Esophagus squamous epithelium (tissue), 5 donors: Measurements from ENCODE around the gene DLG4. TPM values are rescaled to one million over a fixed set of nuclear protein-coding genes. Genes with fewer than 3 reads are reported as not detected.

Experiments
- DNase-seq: peaks from one replicate; lab custom pipeline; 2025; lab: John Stamatoyannopoulos, UW
- H3K27ac ChIP-seq, 4 donors: fragments of 200-600 bp; sonication (generic); one replicate each; pipeline ENCODE4 v1.5.1; 2016 to 2019; ENCODE audit warnings: mild to moderate bottlenecking in 1 of 4
- H3K27me3 ChIP-seq, 4 donors: fragments of 200-600 bp; sonication (generic); 1 replicate in 3 of 4; 2 replicates in 1 of 4; pipeline versions ENCODE4 v1.5.1 to v1.6.0; 2017 to 2021; ENCODE audit warnings: antibody characterized with exemption in 1 of 4
- H3K36me3 ChIP-seq, 3 donors: fragments of 200-600 bp; sonication (generic); one replicate each; pipeline ENCODE4 v1.5.1; 2016 to 2019
- H3K4me1 ChIP-seq, 3 donors: fragments of 200-600 bp; sonication (generic); one replicate each; pipeline ENCODE4 v1.5.1; 2017 to 2019
- H3K4me3 ChIP-seq, 4 donors: fragments of 200-600 bp; sonication (generic); 1 replicate in 3 of 4; 2 replicates in 1 of 4; pipeline ENCODE4 v1.5.1; 2016 to 2019; ENCODE audit warnings: mild to moderate bottlenecking in 2 of 4, moderate library complexity in 1 of 4
- H3K9me3 ChIP-seq, 3 donors: fragments of 200-600 bp; sonication (generic); one replicate each; pipeline ENCODE4 v1.5.1; 2016 to 2019
- POLR2A ChIP-seq, 4 donors: fragments of 450-650 bp; IDR thresholded peaks; one replicate each; pipeline ENCODE4 v1.6.1; 2017; ENCODE audit warnings: antibody characterized with exemption in 4 of 4, mild to moderate bottlenecking in 4 of 4, moderate library complexity in 3 of 4
- WGBS, 2 donors: methylation state at CpG; one replicate each; pipeline ENCODE4 v1.1.5; 2018; 5-methylcytosine and 5-hydroxymethylcytosine counted together
- intact Hi-C: fragments of 100-400 bp; cut with DNase I; formaldehyde crosslinking; loops from one replicate; pipeline ENCODE4 v1.15.0; 2022
- total RNA-seq, 4 donors: library from RNA; depleted of rRNA; stranded (reverse); fragments of >200 nt; gene quantifications; one replicate each; pipeline ENCODE4 v1.1.0, GENCODE V29; 2016
- TF ChIP-seq, protein P1 (sequence below), 6 experiments: fragments of 450-650 bp in 4 of 6; fragments of 200-600 bp in 2 of 6; sonication (generic) in 2 of 6; IDR thresholded peaks; one replicate each; pipeline ENCODE4 v1.5.1; 2016 to 2019; ENCODE audit warnings: antibody characterized with exemption in 6 of 6, mild to moderate bottlenecking in 4 of 6, moderate library complexity in 4 of 6
- donor health status: DM: yes; HTN: yes; CAD: no.

The DLG4 gene
- total RNA-seq, 4 donors from 2014 or later = 2.6 to 13.9 (median 6.0) TPM

DNA sequence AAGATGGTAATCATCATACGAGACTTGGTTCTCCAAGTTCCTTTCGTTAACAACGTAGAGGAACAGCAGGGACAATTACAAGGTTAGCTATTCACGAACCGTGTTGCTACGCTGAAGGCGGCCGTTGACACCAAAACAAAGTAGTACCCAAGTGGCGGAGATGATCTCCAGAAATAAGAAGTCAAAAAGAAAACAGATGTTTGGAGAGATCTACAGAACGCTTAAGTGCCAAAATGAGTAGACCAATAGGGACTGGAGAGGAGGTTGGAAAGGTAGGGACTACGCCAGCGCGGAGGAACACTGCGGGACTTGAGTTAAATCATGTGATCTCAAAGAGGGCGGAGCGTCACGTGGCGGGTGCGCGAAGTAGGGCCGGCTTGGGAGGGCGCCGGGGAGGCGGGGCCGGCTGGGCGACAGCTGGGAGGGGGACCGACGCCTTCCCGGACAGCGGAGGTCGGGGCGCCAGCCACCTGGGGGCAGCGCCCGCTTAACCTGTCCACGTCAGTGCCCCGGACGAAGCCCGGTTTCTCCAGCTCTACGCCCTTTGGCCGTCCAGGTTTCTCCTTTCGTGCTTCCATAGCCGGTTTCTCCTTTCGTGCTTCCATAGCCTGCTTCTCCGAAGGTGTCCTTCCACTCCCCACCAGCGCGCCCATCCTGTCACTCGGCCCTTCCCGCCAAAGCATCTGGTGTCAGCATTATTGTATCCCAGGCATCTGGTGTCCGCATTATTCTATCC is 23.2 kb upstream of the DLG4 start:
- TF ChIP-seq, protein P1, sequence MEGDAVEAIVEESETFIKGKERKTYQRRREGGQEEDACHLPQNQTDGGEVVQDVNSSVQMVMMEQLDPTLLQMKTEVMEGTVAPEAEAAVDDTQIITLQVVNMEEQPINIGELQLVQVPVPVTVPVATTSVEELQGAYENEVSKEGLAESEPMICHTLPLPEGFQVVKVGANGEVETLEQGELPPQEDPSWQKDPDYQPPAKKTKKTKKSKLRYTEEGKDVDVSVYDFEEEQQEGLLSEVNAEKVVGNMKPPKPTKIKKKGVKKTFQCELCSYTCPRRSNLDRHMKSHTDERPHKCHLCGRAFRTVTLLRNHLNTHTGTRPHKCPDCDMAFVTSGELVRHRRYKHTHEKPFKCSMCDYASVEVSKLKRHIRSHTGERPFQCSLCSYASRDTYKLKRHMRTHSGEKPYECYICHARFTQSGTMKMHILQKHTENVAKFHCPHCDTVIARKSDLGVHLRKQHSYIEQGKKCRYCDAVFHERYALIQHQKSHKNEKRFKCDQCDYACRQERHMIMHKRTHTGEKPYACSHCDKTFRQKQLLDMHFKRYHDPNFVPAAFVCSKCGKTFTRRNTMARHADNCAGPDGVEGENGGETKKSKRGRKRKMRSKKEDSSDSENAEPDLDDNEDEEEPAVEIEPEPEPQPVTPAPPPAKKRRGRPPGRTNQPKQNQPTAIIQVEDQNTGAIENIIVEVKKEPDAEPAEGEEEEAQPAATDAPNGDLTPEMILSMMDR (IDR thresholded peaks at IDR 0.05) = peak in 3 of 6 experiments; percentile 4 to 13 (median 8)
- TF ChIP-seq POLR2A (IDR thresholded peaks at IDR 0.05) = peak in 3 of 4 donors; percentile 27 to 68 (median 35)
- WGBS, 2 donors = 2 to 3% methylated on average over 31 to 36 of the region's 49 CpGs

DNA sequence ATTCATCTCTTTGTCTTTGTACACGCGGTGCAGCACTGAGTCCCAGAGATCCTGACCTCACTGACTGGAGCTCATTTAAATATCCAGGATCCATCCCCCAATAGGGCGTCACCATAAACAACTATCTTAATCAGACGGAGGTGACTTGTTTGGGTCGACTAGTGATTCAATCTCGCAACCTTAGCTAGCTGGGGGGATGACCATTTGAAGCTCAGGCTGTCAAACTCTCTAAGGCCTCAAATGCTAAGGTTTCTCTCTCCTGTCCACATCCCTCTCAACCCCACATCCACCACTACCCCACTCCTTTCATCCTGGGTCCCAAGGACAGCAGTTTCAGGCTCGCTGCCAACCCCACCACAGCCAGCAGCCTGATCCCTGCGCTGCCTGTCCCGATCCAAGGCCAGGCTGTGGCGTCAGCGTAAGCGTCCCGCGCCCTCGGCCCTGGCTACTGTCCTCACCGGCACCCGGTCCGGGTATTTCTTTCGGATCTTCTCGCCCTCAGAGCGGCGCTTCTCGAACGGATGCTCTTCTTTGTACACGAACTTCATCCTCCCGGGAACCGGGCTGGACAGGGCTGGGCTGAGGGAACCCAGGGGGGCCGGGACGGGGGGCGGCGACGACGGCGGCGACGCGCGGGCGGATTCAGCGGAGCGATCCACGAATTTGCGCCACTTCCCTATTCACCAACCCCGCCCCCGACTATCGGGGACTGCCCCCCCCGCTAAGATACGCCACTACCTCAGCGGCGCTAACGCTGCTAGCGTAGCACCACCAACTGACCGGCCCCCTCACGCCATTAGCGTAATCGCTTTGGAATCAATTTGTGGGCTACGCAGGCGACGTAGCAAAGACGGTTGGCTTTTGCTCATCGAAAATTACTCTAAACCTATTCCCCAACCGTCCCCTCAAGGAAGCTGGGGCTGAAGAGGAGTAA is 22.4 kb upstream of the DLG4 start, which contains the start of gene GABARAP:
Gene GABARAP (minus strand): TSS at position 667 of the 934 bp plus-strand sequence. CDS start 119 bp downstream, at position 548.
- DNase-seq = peak; percentile 54
- H3K9me3 ChIP-seq = no peaks in the 10 kb centered on the region
- TF ChIP-seq POLR2A (IDR thresholded peaks at IDR 0.05) = peak in 2 of 4 donors; percentile 37 to 77
- TF ChIP-seq, protein P1 (IDR thresholded peaks at IDR 0.05) = no peak
- H3K4me3 ChIP-seq = peak within 1 kb of the TSS; percentile 76 to 99 (median 92)
- peak within 1 kb of the TSS; percentile 97 to 100 (median 99) for H3K27ac ChIP-seq
- peaks cover 31 to 51% (median 35%) of the 10 kb centered on the region in 3 donors for H3K36me3 ChIP-seq
- intact Hi-C loops = no loop called here
- H3K27me3 ChIP-seq = no peaks in the 10 kb centered on the region
- WGBS, 2 donors = 0% methylated on average over 21 to 24 of the region's 62 CpGs
- H3K4me1 ChIP-seq = peaks cover 23 to 45% (median 38%) of the 10 kb centered on the region in 3 donors

More for the DNA sequence above, 23.2 kb upstream of the DLG4 start:
- peak; percentile 77 for DNase-seq
- Histone ChIP-seq H3K36me3 (peaks cover 31 to 55% (median 35%) of the 10 kb centered on the region in 3 donors), H3K27ac (peak overlapping the region; percentile 97 to 100 (median 99)), H3K27me3 (no peaks in the 10 kb centered on the region), H3K9me3 (no peaks in the 10 kb centered on the region), H3K4me1 (peaks cover 18 to 45% (median 32%) of the 10 kb centered on the region in 3 donors), H3K4me3 (peak overlapping the region; percentile 76 to 99 (median 92))
- intact Hi-C loops = no loop called here

DNA sequence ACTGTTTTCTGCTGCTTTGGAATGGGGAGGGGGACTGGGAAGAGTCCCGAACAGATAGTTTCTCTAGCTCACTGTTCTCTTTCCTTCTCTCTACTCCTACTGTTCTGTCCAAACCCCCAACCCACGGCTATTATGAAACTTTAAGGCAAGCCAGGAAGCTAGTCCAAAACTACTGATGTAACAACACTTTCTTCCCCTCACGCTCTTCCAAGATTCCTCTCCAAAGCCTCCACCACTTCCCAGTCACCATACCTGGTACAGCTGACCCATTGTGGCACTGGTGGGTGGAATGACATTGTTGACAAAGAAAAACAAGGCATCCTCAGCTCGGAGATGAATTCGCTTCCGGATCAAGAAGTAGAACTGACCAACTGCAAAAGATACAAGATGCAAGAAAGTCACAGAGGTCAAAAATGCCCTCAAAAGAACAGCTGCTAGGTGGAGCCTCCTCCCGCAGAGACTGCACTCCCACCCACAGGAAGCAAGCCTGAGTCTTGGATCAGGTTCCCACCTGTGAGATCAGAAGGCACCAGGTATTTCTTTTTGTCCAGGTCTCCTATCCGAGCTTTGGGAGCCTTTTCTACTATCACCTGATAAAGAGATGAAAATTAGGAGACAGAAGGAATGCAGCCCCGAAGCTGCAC is 21.6 kb upstream of the DLG4 start:
- Histone ChIP-seq H3K9me3 (no peaks in the 10 kb centered on the region), H3K27ac (peak overlapping the region; percentile 97 to 100 (median 99)), H3K4me3 (peak overlapping the region; percentile 76 to 99 (median 92)), H3K4me1 (peaks cover 29 to 47% (median 34%) of the 10 kb centered on the region in 3 donors), H3K36me3 (peaks cover 27 to 51% (median 27%) of the 10 kb centered on the region in 3 donors), H3K27me3 (no peaks in the 10 kb centered on the region)
- no peak for TF ChIP-seq POLR2A (IDR thresholded peaks at IDR 0.05)
- TF ChIP-seq, protein P1 (IDR thresholded peaks at IDR 0.05) = no peak
- intact Hi-C loops = no loop called here
- no peak for DNase-seq
- WGBS, 2 donors = 23 to 29% methylated on average over 7 to 9 of the region's 9 CpGs

DNA sequence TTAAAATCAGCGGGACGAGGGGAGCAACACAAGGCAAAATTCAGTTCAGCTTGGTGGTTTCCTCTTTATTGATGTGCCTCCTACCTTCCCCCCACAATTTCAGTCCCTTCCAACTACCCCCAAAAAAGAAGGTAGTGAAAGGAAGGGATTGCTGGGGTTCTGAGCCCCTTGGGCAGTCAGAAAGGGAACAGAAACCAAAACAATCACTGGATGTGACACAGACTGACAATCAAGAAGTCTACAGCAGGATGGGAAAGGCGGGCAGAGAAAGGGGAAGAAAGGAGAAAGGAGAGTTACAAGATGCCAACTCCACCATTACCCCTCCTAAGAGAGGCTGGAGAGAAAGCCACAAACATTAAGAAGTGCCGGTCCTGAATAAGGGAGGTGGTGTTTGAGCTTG is 20.7 kb upstream of the DLG4 start:
- intact Hi-C loops = no loop called here
- Histone ChIP-seq H3K9me3 (no peaks in the 10 kb centered on the region), H3K4me3 (peak overlapping the region in 3 of 4 donors; percentile 76 to 99 (median 99)), H3K27ac (peak overlapping the region in 3 of 4 donors; percentile 97 to 100 (median 99)), H3K27me3 (no peaks in the 10 kb centered on the region), H3K36me3 (peaks cover 22 to 51% (median 29%) of the 10 kb centered on the region in 3 donors), H3K4me1 (peaks cover 30 to 56% (median 41%) of the 10 kb centered on the region in 3 donors)
- DNase-seq = no peak
- WGBS, 2 donors = 59 to 75% methylated on average over 4 of the region's 4 CpGs
- TF ChIP-seq, protein P1 (IDR thresholded peaks at IDR 0.05) = no peak
- no peak for TF ChIP-seq POLR2A (IDR thresholded peaks at IDR 0.05)
